GM23338 (cell line): ENCODE data around the gene CAPN7. TPM values are rescaled to one million over a fixed set of nuclear protein-coding genes. Genes with fewer than 3 reads are reported as not detected.

Experiments used
- ATAC-seq: fragments of 200-7000 bp; cut with Tn5 transposase; 3 replicates; pipeline ENCODE4 v1.9.1; 2020
- DNase-seq: peaks from one replicate; pipeline ENCODE4 v3.0.0-alpha.2; 2015; ENCODE audit warnings: low spot score
- H2AFZ ChIP-seq: fragments of 200-600 bp; sonication (generic); 2 replicates; pipeline ENCODE4 v1.8.0; 2016; ENCODE audit warnings: antibody characterized with exemption, mild to moderate bottlenecking, moderate library complexity
- H3F3A ChIP-seq: fragments of 200-600 bp; sonication (generic); replicated peaks from 2 replicates; pipeline ENCODE4 v1.8.0; 2017; ENCODE audit warnings: antibody characterized with exemption, mixed run types, low read depth
- H3K27ac ChIP-seq: fragments of 200-600 bp; sonication (generic); 2 replicates; pipeline ENCODE4 v1.6.1; 2016; ENCODE audit warnings: low read depth
- H3K27me3 ChIP-seq: fragments of 200-600 bp; sonication (generic); 2 replicates; pipeline ENCODE4 v1.8.0; 2016; ENCODE audit warnings: mild to moderate bottlenecking, mixed run types, moderate library complexity; ENCODE audit not compliant: insufficient read depth
- H3K36me3 ChIP-seq: fragments of 200-600 bp; sonication (generic); 2 replicates; pipeline ENCODE4 v1.8.0; 2016; ENCODE audit warnings: mild to moderate bottlenecking; ENCODE audit not compliant: insufficient read depth
- H3K4me1 ChIP-seq: fragments of 200-600 bp; sonication (generic); 2 replicates; pipeline ENCODE4 v1.8.0; 2016; ENCODE audit warnings: mild to moderate bottlenecking, moderate library complexity; ENCODE audit not compliant: insufficient read depth
- H3K4me2 ChIP-seq: fragments of 200-600 bp; sonication (generic); 2 replicates; pipeline ENCODE4 v1.7.1; 2017; ENCODE audit warnings: mixed run types
- H3K4me3 ChIP-seq: fragments of 200-600 bp; sonication (generic); 2 replicates; pipeline ENCODE4 v1.6.1; 2016; ENCODE audit warnings: mixed run types
- H3K79me2 ChIP-seq: fragments of 200-600 bp; sonication (generic); replicated peaks from 2 replicates; pipeline ENCODE4 v1.8.0; 2017; ENCODE audit warnings: mild to moderate bottlenecking; ENCODE audit not compliant: insufficient read depth
- H3K9me2 ChIP-seq: fragments of 200-600 bp; sonication (generic); 2 replicates; pipeline ENCODE4 v1.8.0; 2017; ENCODE audit not compliant: insufficient read depth
- H4K20me1 ChIP-seq: fragments of 200-600 bp; sonication (generic); replicated peaks from 2 replicates; pipeline ENCODE4 v1.8.0; 2017; ENCODE audit warnings: mild to moderate bottlenecking; ENCODE audit not compliant: insufficient read depth
- H3K27ac Mint-ChIP-seq: 2 replicates; pipeline ENCODE4 v1.8.0; 2020; ENCODE audit warnings: inconsistent platforms, mild to moderate bottlenecking, moderate library complexity, mixed read lengths
- H3K27me3 Mint-ChIP-seq: 3 replicates; pipeline ENCODE4 v1.8.0; 2022; ENCODE audit warnings: low read depth, mild to moderate bottlenecking, moderate library complexity, mixed read lengths, inconsistent platforms; ENCODE audit not compliant: insufficient read depth, poor library complexity
- H3K36me3 Mint-ChIP-seq: 3 replicates; pipeline ENCODE4 v1.8.0; 2021; ENCODE audit warnings: low read depth, mild to moderate bottlenecking, inconsistent platforms, moderate library complexity, mixed read lengths
- H3K4me1 Mint-ChIP-seq: 3 replicates; pipeline ENCODE4 v1.8.0; 2020; ENCODE audit warnings: mild to moderate bottlenecking, inconsistent platforms, mixed read lengths
- H3K4me3 Mint-ChIP-seq: 3 replicates; pipeline ENCODE4 v1.8.0; 2021; ENCODE audit warnings: moderate library complexity, mild to moderate bottlenecking, inconsistent platforms, mixed read lengths
- H3K9me3 Mint-ChIP-seq: 3 replicates; pipeline ENCODE4 v1.8.0; 2020; ENCODE audit warnings: moderate library complexity, mild to moderate bottlenecking, inconsistent platforms, mixed read lengths
- ETS1 ChIP-seq: IDR thresholded peaks from 2 replicates; pipeline ENCODE4 v1.6.1; 2016; ENCODE audit warnings: antibody characterized with exemption
- EZH2 ChIP-seq: fragments of 200-600 bp; sonication (generic); IDR thresholded peaks from one replicate; pipeline ENCODE4 v1.8.0; 2017; ENCODE audit warnings: antibody characterized with exemption, mild to moderate bottlenecking, low read depth; ENCODE audit not compliant: unreplicated experiment
- EZH2phosphoT487 ChIP-seq: fragments of 200-600 bp; sonication (generic); IDR thresholded peaks from one replicate; pipeline ENCODE4 v1.8.1; 2018; ENCODE audit warnings: antibody characterized with exemption; ENCODE audit not compliant: unreplicated experiment
- NANOG ChIP-seq: IDR thresholded peaks from 2 replicates; pipeline ENCODE4 v1.6.1; 2016; ENCODE audit warnings: antibody characterized with exemption, borderline replicate concordance
- STAT1 ChIP-seq: IDR thresholded peaks from one replicate; pipeline ENCODE4 v1.6.1; 2016; ENCODE audit warnings: antibody characterized with exemption; ENCODE audit not compliant: unreplicated experiment
- ZNF114 ChIP-seq: fragments of 250-450 bp; sonication (Bioruptor Pico); IDR thresholded peaks from 2 replicates; pipeline ENCODE4 v1.5.0; 2020; ENCODE audit warnings: mild to moderate bottlenecking, moderate library complexity
- ZNF331 ChIP-seq: fragments of 250-450 bp; sonication (Bioruptor Pico); IDR thresholded peaks from 2 replicates; pipeline ENCODE4 v1.5.0; 2020; ENCODE audit warnings: low read depth, mild to moderate bottlenecking, moderate library complexity
- polyA plus RNA-seq: library from polyadenylated mRNA; unstranded; fragments of >200 nt; fragmentation: Nextera tagmentation; extraction: Ambion mirVana; gene quantifications from 2 replicates; pipeline ENCODE4 v1.2.1, GENCODE V29; 2016
- total RNA-seq: library from RNA; depleted of rRNA; stranded (reverse); fragments of >200 nt; shearing (Covaris generic); gene quantifications from 2 replicates; pipeline ENCODE4 v1.2.3, GENCODE V29; 2014
- TF ChIP-seq, protein P1 (sequence below), 2 experiments: fragments of 200-600 bp in 1 of 2; sonication (generic) in 1 of 2; conservative IDR thresholded peaks; 2 replicates each; pipeline versions ENCODE4 v1.5.1 to v1.6.1; 2016 to 2017; ENCODE audit warnings: antibody characterized with exemption in 2 of 2, low read depth in 2 of 2, mild to moderate bottlenecking in 2 of 2, moderate library complexity in 1 of 2
- TF ChIP-seq, protein P2 (sequence below): fragments of 250-450 bp; sonication (Bioruptor Pico); IDR thresholded peaks from 2 replicates; pipeline ENCODE4 v1.5.0; 2020; ENCODE audit warnings: mild to moderate bottlenecking, moderate library complexity

The CAPN7 gene
- total and polyA plus RNA-seq, 2 experiments from 2014 or later: 9.9 to 18.1 TPM

GRCh38 chr3:15287565-15288330 lies 81.7 kb downstream of the CAPN7 start (continued):
- TF ChIP-seq, protein P1, sequence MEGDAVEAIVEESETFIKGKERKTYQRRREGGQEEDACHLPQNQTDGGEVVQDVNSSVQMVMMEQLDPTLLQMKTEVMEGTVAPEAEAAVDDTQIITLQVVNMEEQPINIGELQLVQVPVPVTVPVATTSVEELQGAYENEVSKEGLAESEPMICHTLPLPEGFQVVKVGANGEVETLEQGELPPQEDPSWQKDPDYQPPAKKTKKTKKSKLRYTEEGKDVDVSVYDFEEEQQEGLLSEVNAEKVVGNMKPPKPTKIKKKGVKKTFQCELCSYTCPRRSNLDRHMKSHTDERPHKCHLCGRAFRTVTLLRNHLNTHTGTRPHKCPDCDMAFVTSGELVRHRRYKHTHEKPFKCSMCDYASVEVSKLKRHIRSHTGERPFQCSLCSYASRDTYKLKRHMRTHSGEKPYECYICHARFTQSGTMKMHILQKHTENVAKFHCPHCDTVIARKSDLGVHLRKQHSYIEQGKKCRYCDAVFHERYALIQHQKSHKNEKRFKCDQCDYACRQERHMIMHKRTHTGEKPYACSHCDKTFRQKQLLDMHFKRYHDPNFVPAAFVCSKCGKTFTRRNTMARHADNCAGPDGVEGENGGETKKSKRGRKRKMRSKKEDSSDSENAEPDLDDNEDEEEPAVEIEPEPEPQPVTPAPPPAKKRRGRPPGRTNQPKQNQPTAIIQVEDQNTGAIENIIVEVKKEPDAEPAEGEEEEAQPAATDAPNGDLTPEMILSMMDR (conservative IDR thresholded peaks at IDR 0.05; ENCODE audit: low read depth in 2 of 2): no peak
- TF ChIP-seq STAT1 (no peak), ZNF114 (CRISPR knock-in tag) (no peak), ETS1 (no peak), EZH2 (no peak), ZNF331 (CRISPR knock-in tag) (no peak), EZH2phosphoT487 (no peak)

DNA sequence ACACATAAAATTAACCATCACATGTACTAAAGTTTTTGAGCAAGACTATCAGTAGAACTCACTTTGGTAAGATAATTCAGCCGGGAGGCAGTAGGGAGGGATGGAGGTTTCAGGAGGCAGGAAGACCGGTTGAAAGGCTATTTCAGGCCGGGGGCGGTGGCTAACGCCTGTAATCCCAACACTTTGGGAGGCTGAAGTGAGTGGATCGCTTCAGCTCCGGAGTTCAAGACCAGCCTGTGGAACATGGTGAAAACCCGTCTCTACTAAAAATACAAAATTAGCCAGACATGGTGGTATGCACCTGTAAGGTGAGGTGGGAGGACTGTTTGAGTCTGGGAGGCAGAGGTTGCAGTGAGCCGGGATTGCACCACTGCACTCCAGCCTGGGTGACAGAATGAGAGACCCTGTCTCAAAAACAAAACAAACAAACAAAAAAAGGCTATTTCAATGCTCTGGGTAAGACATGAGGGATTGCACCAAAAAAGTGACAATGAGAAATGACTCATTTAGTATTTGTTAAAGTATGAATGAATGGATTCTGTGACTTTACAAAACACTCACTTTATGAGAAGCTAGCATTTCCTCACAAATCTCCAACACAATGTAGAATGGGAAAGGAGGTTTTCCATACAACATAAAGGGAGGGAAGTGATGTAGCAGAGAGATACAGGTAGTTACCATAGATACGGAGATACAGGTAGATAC lies 82.4 kb downstream of the CAPN7 start:
- no peaks in the 10 kb centered on the region for H3K9me2 ChIP-seq
- no peaks in the 10 kb centered on the region for H3K36me3 Mint-ChIP-seq
- DNase-seq (no peak), ATAC-seq (no peak)
- no peaks in the 10 kb centered on the region for H3K27me3 ChIP-seq
- no peak overlapping the region for H3K27ac Mint-ChIP-seq
- H3K36me3 ChIP-seq: no peaks in the 10 kb centered on the region
- no peak overlapping the region for H3K4me2 ChIP-seq
- peaks cover 11% of the 10 kb centered on the region; the same call in 1 of the 2 replicates for H3K79me2 ChIP-seq
- H3K4me1 ChIP-seq: peaks cover 3% of the 10 kb centered on the region; the same call in 1 of the 2 replicates
- no peak overlapping the region for H3K4me3 Mint-ChIP-seq
- H3K9me3 Mint-ChIP-seq: no peaks in the 10 kb centered on the region
- peaks cover 10% of the 10 kb centered on the region for H3K4me1 Mint-ChIP-seq
- H3K27me3 Mint-ChIP-seq: no peaks in the 10 kb centered on the region
- no peak overlapping the region for H3K4me3 ChIP-seq
- no peak overlapping the region for H2AFZ ChIP-seq
- no peaks in the 10 kb centered on the region for H3F3A ChIP-seq
- no peaks in the 10 kb centered on the region; the same call in 1 of the 2 replicates for H4K20me1 ChIP-seq
- H3K27ac ChIP-seq: no peak overlapping the region
- TF ChIP-seq ZNF331 (CRISPR knock-in tag): no peak
- no peak for TF ChIP-seq ETS1
- TF ChIP-seq STAT1: no peak
- no peak for TF ChIP-seq NANOG
- TF ChIP-seq EZH2phosphoT487: no peak
- TF ChIP-seq, protein P1 (conservative IDR thresholded peaks at IDR 0.05; ENCODE audit: low read depth in 2 of 2): no peak
- TF ChIP-seq, protein P2, sequence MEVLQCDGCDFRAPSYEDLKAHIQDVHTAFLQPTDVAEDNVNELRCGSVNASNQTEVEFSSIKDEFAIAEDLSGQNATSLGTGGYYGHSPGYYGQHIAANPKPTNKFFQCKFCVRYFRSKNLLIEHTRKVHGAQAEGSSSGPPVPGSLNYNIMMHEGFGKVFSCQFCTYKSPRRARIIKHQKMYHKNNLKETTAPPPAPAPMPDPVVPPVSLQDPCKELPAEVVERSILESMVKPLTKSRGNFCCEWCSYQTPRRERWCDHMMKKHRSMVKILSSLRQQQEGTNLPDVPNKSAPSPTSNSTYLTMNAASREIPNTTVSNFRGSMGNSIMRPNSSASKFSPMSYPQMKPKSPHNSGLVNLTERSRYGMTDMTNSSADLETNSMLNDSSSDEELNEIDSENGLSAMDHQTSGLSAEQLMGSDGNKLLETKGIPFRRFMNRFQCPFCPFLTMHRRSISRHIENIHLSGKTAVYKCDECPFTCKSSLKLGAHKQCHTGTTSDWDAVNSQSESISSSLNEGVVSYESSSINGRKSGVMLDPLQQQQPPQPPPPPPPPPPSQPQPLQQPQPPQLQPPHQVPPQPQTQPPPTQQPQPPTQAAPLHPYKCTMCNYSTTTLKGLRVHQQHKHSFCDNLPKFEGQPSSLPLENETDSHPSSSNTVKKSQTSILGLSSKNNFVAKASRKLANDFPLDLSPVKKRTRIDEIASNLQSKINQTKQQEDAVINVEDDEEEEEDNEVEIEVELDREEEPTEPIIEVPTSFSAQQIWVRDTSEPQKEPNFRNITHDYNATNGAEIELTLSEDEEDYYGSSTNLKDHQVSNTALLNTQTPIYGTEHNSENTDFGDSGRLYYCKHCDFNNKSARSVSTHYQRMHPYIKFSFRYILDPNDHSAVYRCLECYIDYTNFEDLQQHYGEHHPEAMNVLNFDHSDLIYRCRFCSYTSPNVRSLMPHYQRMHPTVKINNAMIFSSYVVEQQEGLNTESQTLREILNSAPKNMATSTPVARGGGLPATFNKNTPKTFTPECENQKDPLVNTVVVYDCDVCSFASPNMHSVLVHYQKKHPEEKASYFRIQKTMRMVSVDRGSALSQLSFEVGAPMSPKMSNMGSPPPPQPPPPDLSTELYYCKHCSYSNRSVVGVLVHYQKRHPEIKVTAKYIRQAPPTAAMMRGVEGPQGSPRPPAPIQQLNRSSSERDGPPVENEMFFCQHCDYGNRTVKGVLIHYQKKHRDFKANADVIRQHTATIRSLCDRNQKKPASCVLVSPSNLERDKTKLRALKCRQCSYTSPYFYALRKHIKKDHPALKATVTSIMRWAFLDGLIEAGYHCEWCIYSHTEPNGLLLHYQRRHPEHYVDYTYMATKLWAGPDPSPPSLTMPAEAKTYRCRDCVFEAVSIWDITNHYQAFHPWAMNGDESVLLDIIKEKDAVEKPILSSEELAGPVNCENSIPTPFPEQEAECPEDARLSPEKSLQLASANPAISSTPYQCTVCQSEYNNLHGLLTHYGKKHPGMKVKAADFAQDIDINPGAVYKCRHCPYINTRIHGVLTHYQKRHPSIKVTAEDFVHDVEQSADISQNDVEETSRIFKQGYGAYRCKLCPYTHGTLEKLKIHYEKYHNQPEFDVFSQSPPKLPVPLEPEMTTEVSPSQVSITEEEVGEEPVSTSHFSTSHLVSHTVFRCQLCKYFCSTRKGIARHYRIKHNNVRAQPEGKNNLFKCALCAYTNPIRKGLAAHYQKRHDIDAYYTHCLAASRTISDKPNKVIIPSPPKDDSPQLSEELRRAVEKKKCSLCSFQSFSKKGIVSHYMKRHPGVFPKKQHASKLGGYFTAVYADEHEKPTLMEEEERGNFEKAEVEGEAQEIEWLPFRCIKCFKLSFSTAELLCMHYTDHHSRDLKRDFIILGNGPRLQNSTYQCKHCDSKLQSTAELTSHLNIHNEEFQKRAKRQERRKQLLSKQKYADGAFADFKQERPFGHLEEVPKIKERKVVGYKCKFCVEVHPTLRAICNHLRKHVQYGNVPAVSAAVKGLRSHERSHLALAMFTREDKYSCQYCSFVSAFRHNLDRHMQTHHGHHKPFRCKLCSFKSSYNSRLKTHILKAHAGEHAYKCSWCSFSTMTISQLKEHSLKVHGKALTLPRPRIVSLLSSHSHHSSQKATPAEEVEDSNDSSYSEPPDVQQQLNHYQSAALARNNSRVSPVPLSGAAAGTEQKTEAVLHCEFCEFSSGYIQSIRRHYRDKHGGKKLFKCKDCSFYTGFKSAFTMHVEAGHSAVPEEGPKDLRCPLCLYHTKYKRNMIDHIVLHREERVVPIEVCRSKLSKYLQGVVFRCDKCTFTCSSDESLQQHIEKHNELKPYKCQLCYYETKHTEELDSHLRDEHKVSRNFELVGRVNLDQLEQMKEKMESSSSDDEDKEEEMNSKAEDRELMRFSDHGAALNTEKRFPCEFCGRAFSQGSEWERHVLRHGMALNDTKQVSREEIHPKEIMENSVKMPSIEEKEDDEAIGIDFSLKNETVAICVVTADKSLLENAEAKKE (CRISPR knock-in tag): no peak
